DND-41 (cell line): Measurements from ENCODE around the gene GHRL.

Experiments used
- EZH2 ChIP-seq: IDR thresholded peaks from 3 replicates; pipeline ENCODE4 v1.6.1; 2012; ENCODE audit warnings: borderline replicate concordance, low read depth, mild to moderate bottlenecking, moderate library complexity, low read length, inconsistent platforms; ENCODE audit not compliant: severe bottlenecking
- TF ChIP-seq, protein P1 (sequence below): IDR thresholded peaks from 2 replicates; pipeline ENCODE4 v1.5.1; 2012; ENCODE audit warnings: borderline replicate concordance, low read length, moderate library complexity, mild to moderate bottlenecking; ENCODE audit not compliant: poor library complexity, severe bottlenecking; ENCODE audit errors: extremely low read depth

DNA sequence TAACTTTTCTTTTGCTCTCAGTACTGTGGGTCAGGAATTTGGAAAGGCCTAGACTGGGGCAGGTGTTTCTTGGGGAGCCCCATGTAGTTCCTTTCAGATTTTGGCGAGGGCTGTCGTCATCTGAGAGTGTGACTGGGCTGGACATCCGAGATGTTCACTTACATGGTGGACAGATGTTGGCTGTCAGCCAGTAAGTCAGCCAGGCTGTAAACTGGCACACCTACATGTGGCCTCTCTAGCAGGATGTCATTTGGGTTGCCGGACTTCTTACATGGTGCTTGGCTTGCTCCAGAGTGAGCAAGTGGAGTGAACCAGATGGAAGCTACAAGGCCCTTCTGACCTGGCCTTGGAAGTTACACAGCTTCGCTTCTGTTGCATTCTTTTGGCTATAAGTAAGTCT, 23.8 kb downstream of the GHRL start:
- TF ChIP-seq, protein P1, sequence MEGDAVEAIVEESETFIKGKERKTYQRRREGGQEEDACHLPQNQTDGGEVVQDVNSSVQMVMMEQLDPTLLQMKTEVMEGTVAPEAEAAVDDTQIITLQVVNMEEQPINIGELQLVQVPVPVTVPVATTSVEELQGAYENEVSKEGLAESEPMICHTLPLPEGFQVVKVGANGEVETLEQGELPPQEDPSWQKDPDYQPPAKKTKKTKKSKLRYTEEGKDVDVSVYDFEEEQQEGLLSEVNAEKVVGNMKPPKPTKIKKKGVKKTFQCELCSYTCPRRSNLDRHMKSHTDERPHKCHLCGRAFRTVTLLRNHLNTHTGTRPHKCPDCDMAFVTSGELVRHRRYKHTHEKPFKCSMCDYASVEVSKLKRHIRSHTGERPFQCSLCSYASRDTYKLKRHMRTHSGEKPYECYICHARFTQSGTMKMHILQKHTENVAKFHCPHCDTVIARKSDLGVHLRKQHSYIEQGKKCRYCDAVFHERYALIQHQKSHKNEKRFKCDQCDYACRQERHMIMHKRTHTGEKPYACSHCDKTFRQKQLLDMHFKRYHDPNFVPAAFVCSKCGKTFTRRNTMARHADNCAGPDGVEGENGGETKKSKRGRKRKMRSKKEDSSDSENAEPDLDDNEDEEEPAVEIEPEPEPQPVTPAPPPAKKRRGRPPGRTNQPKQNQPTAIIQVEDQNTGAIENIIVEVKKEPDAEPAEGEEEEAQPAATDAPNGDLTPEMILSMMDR = no peak
- no peak for TF ChIP-seq EZH2
